HCT116 (cell line): ENCODE data around the gene SAYSD1. TPM values are rescaled to one million over a fixed set of nuclear protein-coding genes. Genes with fewer than 3 reads are reported as not detected.

Experiments used
- ATAC-seq: fragments of 200-7000 bp; cut with Tn5 transposase; 2 replicates; pipeline ENCODE4 v1.9.1; 2020; ENCODE audit warnings: mild to moderate bottlenecking, moderate library complexity
- BruUV-seq: library from RNA; stranded (reverse); fragments of 400-500 nt; replicated peaks from 2 replicates; lab custom pipeline; 2021; lab: Mats Ljungman, UMichigan
- CTCF ChIA-PET: fragments of 300-600 bp; sonication (Branson Sonifier 250); formaldehyde crosslinking; loops from one replicate; lab custom pipeline; 2021; ENCODE audit warnings: antibody characterized with exemption; lab: Charles Lee
- POLR2A ChIA-PET: fragments of 300-600, 350-600 bp; sonication (Branson Sonifier 250); formaldehyde crosslinking; loops from one replicate; lab custom pipeline; 2021; ENCODE audit warnings: antibody characterized with exemption; lab: Charles Lee
- RAD21 ChIA-PET, 2 experiments: fragments of 300-600 bp; sonication (Branson Sonifier 250); formaldehyde crosslinking; loops; one replicate each; lab custom pipeline; 2023; ENCODE audit warnings: low total read pairs in 2 of 2; ENCODE audit not compliant: uncharacterized antibody in 2 of 2, unreplicated experiment in 2 of 2, low non-redundant PET in 1 of 2; lab: Charles Lee
- DNase-seq: peaks from one replicate; pipeline ENCODE4 v3.0.0-alpha.2; 2010; ENCODE audit warnings: low read depth, low spot score
- H2AFZ ChIP-seq: fragments of 200-600 bp; shearing (Covaris generic), sonication (generic); 2 replicates; pipeline ENCODE4 v1.6.1; 2017; ENCODE audit warnings: low read depth, mixed run types, mixed read lengths, antibody characterized with exemption, low read length; ENCODE audit not compliant: poor library complexity, severe bottlenecking
- H3K27ac ChIP-seq: 2 replicates; pipeline ENCODE4 v1.5.1; 2012; ENCODE audit warnings: low read depth, low read length
- H3K27me3 ChIP-seq: fragments of 200-600 bp; sonication (generic); 2 replicates; pipeline ENCODE4 v1.6.1; 2016; ENCODE audit warnings: mixed run types, low read length, mixed read lengths; ENCODE audit not compliant: insufficient read depth
- H3K36me3 ChIP-seq, 2 experiments: fragments of 200-500 bp in 1 of 2; fragments of 200-600 bp in 1 of 2; sonication (Bioruptor generic) in 1 of 2; sonication (generic) in 1 of 2; 2 replicates each; pipeline versions ENCODE4 v1.5.1 to v1.6.1; 2014 to 2016; ENCODE audit warnings: low read length in 2 of 2, inconsistent platforms in 1 of 2, mixed read lengths in 1 of 2, mixed run types in 1 of 2; ENCODE audit not compliant: insufficient read depth in 2 of 2, control insufficient read depth in 1 of 2
- H3K4me1 ChIP-seq, 2 experiments: fragments of 200-600 bp in 1 of 2; sonication (generic) in 1 of 2; 2 replicates each; pipeline versions ENCODE4 v1.5.1 to v1.6.1; 2012 to 2017; ENCODE audit warnings: low read length in 2 of 2, inconsistent platforms in 1 of 2, mild to moderate bottlenecking in 1 of 2, mixed read lengths in 1 of 2, mixed run types in 1 of 2, moderate library complexity in 1 of 2; ENCODE audit not compliant: insufficient read depth in 2 of 2, control insufficient read depth in 1 of 2
- H3K4me2 ChIP-seq: fragments of 200-600 bp; sonication (generic); 2 replicates; pipeline ENCODE4 v1.6.1; 2017; ENCODE audit warnings: mixed run types, low read length, mixed read lengths
- H3K4me3 ChIP-seq, 2 experiments: fragments of 200-600 bp in 1 of 2; sonication (generic) in 1 of 2; replicated peaks in 1 of 2; 2 replicates each; pipeline ENCODE4 v1.5.1; 2011 to 2016; ENCODE audit warnings: low read length in 2 of 2, control low read depth in 1 of 2, low read depth in 1 of 2, mild to moderate bottlenecking in 1 of 2, mixed read lengths in 1 of 2, mixed run types in 1 of 2
- H3K79me2 ChIP-seq: fragments of 200-600 bp; sonication (generic); 2 replicates; pipeline ENCODE4 v1.6.1; 2017; ENCODE audit warnings: mild to moderate bottlenecking, mixed run types, low read length, moderate library complexity, mixed read lengths; ENCODE audit not compliant: insufficient read depth
- H3K9ac ChIP-seq: fragments of 200-600 bp; sonication (generic); 2 replicates; pipeline ENCODE4 v1.6.1; 2016; ENCODE audit warnings: low read length, mixed read lengths
- H3K9me2 ChIP-seq: fragments of 200-600 bp; sonication (generic), shearing (Covaris generic); 2 replicates; pipeline ENCODE4 v1.6.1; 2017; ENCODE audit warnings: mixed run types, mild to moderate bottlenecking, moderate library complexity; ENCODE audit not compliant: insufficient read depth
- H3K9me3 ChIP-seq, 2 experiments: fragments of 200-500 bp in 1 of 2; fragments of 200-600 bp in 1 of 2; sonication (Bioruptor generic) in 1 of 2; sonication (generic) in 1 of 2; 2 replicates each; pipeline ENCODE4 v1.6.1; 2014 to 2017; ENCODE audit warnings: low read length in 2 of 2, mixed read lengths in 2 of 2, inconsistent platforms in 1 of 2, low read depth in 1 of 2, mild to moderate bottlenecking in 1 of 2, mixed run types in 1 of 2, moderate library complexity in 1 of 2; ENCODE audit not compliant: control insufficient read depth in 1 of 2, insufficient read depth in 1 of 2
- H4K20me1 ChIP-seq: fragments of 200-600 bp; sonication (generic), shearing (Covaris generic); 2 replicates; pipeline ENCODE4 v1.6.1; 2017; ENCODE audit warnings: mixed run types, mild to moderate bottlenecking, moderate library complexity; ENCODE audit not compliant: insufficient read depth
- FOSL1 ChIP-seq: IDR thresholded peaks from 2 replicates; pipeline ENCODE4 v1.6.1; 2012; ENCODE audit warnings: low read depth
- JUND ChIP-seq: IDR thresholded peaks from 2 replicates; pipeline ENCODE4 v1.6.1; 2012
- POLR2A ChIP-seq: IDR thresholded peaks from 2 replicates; pipeline ENCODE4 v1.7.0; 2011; ENCODE audit warnings: borderline replicate concordance; ENCODE audit not compliant: insufficient read depth, insufficient read length; ENCODE audit errors: extremely low read depth
- RAD21 ChIP-seq: IDR thresholded peaks from 2 replicates; pipeline ENCODE4 v1.6.1; 2012; ENCODE audit warnings: low read depth, mild to moderate bottlenecking
- intact Hi-C: fragments of 100-400 bp; cut with micrococcal nuclease; formaldehyde crosslinking; loops from 2 replicates; pipeline ENCODE4 v1.10.0; 2022
- total RNA-seq: library from RNA; stranded (reverse); gene quantifications from one replicate; pipeline ENCODE4 v1.2.1, GENCODE V29; 2021; ENCODE audit not compliant: unreplicated experiment
- TF ChIP-seq, protein P1 (sequence below): IDR thresholded peaks from 2 replicates; pipeline ENCODE4 v1.6.1; 2012
- TF ChIP-seq, protein P2 (sequence below): IDR thresholded peaks from 2 replicates; pipeline ENCODE4 v1.6.1; 2011; ENCODE audit warnings: mild to moderate bottlenecking, low read length, moderate library complexity; ENCODE audit not compliant: insufficient replicate concordance; ENCODE audit errors: extremely low read depth
- TF ChIP-seq, protein P3 (sequence below): IDR thresholded peaks from 2 replicates; pipeline ENCODE4 v1.6.1; 2012; ENCODE audit warnings: low read depth

SAYSD1 gene
- total RNA-seq, 1 experiment from 2014 or later: 10.1 TPM

DNA sequence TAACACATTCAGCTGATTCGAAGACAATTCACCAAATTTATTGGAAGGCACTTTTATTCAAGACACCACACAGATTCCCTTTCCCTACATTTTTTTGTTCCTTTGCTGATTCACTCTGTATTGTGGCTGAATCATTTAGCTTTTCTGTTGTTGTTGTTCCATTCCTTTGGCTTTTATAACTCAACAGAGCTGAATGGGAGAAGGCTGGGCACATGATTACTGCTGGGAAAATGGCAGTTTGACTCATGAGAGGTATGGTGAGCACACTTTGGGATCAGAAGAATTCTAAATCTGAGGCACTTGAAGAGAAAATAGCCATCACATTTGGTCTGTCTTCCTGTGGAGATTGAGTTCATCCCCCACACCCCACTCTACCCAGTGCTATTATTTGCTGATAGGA, 15.7 kb upstream of the SAYSD1 start:
- Histone ChIP-seq H3K4me2 (no peak overlapping the region), H3K9ac (no peak overlapping the region), H4K20me1 (no peaks in the 10 kb centered on the region), H3K4me3 (no peak overlapping the region), H3K9me3 (no peaks in the 10 kb centered on the region), H3K27me3 (peaks cover 11% of the 10 kb centered on the region), H3K27ac (no peak overlapping the region), H2AFZ (no peak overlapping the region), H3K36me3 (no peaks in the 10 kb centered on the region), H3K9me2 (no peaks in the 10 kb centered on the region), H3K4me1 (no peaks in the 10 kb centered on the region), H3K79me2 (no peaks in the 10 kb centered on the region)
- BruUV-seq: no TSS peak
- ChIA-PET CTCF (no interaction called here), RAD21 (no interaction called here), POLR2A (no interaction called here)
- TF ChIP-seq JUND (no peak), POLR2A (no peak), RAD21 (no peak), FOSL1 (no peak)
- TF ChIP-seq, protein P1, sequence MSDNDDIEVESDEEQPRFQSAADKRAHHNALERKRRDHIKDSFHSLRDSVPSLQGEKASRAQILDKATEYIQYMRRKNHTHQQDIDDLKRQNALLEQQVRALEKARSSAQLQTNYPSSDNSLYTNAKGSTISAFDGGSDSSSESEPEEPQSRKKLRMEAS: no peak
- TF ChIP-seq, protein P2, sequence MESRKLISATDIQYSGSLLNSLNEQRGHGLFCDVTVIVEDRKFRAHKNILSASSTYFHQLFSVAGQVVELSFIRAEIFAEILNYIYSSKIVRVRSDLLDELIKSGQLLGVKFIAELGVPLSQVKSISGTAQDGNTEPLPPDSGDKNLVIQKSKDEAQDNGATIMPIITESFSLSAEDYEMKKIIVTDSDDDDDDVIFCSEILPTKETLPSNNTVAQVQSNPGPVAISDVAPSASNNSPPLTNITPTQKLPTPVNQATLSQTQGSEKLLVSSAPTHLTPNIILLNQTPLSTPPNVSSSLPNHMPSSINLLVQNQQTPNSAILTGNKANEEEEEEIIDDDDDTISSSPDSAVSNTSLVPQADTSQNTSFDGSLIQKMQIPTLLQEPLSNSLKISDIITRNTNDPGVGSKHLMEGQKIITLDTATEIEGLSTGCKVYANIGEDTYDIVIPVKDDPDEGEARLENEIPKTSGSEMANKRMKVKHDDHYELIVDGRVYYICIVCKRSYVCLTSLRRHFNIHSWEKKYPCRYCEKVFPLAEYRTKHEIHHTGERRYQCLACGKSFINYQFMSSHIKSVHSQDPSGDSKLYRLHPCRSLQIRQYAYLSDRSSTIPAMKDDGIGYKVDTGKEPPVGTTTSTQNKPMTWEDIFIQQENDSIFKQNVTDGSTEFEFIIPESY: no peak
- TF ChIP-seq, protein P3, sequence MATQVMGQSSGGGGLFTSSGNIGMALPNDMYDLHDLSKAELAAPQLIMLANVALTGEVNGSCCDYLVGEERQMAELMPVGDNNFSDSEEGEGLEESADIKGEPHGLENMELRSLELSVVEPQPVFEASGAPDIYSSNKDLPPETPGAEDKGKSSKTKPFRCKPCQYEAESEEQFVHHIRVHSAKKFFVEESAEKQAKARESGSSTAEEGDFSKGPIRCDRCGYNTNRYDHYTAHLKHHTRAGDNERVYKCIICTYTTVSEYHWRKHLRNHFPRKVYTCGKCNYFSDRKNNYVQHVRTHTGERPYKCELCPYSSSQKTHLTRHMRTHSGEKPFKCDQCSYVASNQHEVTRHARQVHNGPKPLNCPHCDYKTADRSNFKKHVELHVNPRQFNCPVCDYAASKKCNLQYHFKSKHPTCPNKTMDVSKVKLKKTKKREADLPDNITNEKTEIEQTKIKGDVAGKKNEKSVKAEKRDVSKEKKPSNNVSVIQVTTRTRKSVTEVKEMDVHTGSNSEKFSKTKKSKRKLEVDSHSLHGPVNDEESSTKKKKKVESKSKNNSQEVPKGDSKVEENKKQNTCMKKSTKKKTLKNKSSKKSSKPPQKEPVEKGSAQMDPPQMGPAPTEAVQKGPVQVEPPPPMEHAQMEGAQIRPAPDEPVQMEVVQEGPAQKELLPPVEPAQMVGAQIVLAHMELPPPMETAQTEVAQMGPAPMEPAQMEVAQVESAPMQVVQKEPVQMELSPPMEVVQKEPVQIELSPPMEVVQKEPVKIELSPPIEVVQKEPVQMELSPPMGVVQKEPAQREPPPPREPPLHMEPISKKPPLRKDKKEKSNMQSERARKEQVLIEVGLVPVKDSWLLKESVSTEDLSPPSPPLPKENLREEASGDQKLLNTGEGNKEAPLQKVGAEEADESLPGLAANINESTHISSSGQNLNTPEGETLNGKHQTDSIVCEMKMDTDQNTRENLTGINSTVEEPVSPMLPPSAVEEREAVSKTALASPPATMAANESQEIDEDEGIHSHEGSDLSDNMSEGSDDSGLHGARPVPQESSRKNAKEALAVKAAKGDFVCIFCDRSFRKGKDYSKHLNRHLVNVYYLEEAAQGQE: no peak
- ATAC-seq (no peak), DNase-seq (no peak)
- intact Hi-C loops: no loop called here
